Hepatocyte (in vitro differentiated cells): Measurements from ENCODE around the gene PCP4.

Experiments used
- EZH2 ChIP-seq: fragments of 200-600 bp; sonication (generic); IDR thresholded peaks from 2 replicates; pipeline ENCODE4 v1.6.1; 2016; ENCODE audit warnings: antibody characterized with exemption, mild to moderate bottlenecking, borderline replicate concordance
- EZH2phosphoT487 ChIP-seq: fragments of 200-600 bp; sonication (generic); IDR thresholded peaks from one replicate; pipeline ENCODE4 v1.6.1; 2018; ENCODE audit warnings: antibody characterized with exemption, mild to moderate bottlenecking, low read depth, moderate library complexity; ENCODE audit not compliant: unreplicated experiment, severe bottlenecking
- TF ChIP-seq, protein P1 (sequence below): fragments of 200-600 bp; sonication (generic); IDR thresholded peaks from 2 replicates; pipeline ENCODE4 v1.5.1; 2016; ENCODE audit warnings: antibody characterized with exemption, mild to moderate bottlenecking; ENCODE audit not compliant: poor library complexity

DNA sequence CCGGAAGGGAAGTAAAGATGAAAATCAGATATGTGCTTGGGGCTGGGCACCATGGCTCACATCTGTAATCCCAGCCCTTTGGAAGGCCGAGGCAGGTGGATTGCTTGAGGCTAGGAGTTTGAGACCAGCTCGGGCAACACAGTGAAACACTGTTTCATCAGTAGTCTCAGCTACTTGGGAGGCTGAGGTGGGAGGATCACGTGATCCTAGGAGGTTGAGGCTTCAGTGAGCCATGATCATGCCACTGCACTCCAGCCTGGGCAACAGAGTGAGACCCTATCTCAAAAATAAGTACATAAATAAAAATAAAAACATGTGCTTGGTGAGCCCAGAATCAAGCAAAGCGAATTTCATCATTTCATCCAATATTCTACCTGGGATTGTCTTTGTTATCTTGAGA, 23.3 kb upstream of the PCP4 start:
- TF ChIP-seq, protein P1, sequence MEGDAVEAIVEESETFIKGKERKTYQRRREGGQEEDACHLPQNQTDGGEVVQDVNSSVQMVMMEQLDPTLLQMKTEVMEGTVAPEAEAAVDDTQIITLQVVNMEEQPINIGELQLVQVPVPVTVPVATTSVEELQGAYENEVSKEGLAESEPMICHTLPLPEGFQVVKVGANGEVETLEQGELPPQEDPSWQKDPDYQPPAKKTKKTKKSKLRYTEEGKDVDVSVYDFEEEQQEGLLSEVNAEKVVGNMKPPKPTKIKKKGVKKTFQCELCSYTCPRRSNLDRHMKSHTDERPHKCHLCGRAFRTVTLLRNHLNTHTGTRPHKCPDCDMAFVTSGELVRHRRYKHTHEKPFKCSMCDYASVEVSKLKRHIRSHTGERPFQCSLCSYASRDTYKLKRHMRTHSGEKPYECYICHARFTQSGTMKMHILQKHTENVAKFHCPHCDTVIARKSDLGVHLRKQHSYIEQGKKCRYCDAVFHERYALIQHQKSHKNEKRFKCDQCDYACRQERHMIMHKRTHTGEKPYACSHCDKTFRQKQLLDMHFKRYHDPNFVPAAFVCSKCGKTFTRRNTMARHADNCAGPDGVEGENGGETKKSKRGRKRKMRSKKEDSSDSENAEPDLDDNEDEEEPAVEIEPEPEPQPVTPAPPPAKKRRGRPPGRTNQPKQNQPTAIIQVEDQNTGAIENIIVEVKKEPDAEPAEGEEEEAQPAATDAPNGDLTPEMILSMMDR, result no peak
- TF ChIP-seq EZH2 (no peak), EZH2phosphoT487 (no peak)
